Stimulated activated CD4-positive, alpha-beta T cell treated with anti-CD3 and anti-CD28 coated beads, Interleukin-2, amount 100 ng/mL, for 24 hours (primary cell): ENCODE measurements around the gene PPM1H.
"Not testable (repeated sequence)": the region's sequence is repeated elsewhere in the genome, so short reads cannot be mapped to it uniquely, and the experiment has no call there.

ENCODE experiments used
- DNase-seq, 2 donors: peaks; one replicate each; pipeline ENCODE4 v3.0.0-alpha.2; 2020

The PPM1H gene

GRCh38 chr12:62934799-62935674 lies at the start of gene PPM1H:
TSS of gene PPM1H (minus strand) at chr12:62935150. CDS start at chr12:62934736, 414 bp downstream.
- DNase-seq = peak; percentile 17 to 40

DNA sequence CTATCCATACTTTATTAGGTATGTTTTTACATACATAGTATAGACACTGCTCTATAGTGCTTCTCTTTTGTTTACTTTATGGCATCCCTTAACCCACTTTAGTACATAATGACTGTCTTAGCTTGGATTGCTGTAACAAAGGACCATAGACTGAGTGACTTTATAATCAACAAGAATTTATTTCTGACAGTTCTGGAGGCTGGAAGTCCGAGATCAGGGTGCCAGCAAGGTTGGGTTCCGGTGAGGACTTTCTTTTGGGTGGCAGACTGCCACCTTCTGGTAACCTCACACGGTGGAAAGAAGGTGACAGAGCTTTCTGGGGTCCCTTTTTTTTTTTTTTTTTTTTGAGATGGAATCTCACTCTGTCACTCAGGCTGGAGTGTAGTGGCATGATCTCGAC lies 48.6 kb upstream of the PPM1H start:
- no peak for DNase-seq

DNA sequence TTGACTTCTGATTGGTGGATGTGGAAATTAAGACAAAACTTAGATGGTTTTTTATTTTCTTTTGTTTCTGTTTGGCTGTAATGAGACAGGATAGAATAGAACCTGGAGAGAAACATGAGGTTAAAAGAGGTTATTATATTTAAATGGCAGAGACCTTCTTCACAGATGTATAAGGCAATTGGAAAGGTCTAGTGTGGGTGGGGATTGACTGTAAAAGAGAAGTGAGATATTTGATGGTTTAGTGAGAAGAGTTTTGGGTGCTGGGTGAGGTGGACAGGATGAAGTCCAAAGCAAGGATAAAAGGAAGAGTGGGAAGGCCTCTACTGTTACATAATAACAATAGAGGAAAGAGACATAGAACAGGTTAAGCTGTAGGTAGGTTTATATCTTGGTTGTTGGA lies 43.8 kb upstream of the PPM1H start:
- DNase-seq = no peak

- DNase-seq = no peak
Measured at GRCh38 chr12:62977883-62978282, 42.9 kb upstream of the PPM1H start.

DNA sequence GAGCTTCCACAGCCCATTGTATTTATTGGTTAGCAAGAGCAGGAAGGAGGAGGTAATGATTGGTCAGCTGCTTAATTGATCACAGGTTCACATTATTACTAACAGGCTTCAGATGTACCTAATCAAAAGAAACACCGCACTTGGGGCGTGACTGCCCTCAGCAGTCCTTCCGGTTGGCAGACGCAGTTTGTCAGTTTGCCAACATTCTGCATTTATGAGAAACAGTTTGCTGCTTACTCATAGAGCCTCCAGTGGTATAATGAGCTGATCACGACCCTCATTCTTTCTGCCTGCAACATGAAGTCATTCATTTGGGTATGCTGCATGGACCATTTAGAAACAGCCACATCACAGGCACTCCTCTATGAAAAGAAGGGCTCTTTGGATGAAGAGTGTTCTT lies 42.5 kb upstream of the PPM1H start:
- no peak for DNase-seq

DNA sequence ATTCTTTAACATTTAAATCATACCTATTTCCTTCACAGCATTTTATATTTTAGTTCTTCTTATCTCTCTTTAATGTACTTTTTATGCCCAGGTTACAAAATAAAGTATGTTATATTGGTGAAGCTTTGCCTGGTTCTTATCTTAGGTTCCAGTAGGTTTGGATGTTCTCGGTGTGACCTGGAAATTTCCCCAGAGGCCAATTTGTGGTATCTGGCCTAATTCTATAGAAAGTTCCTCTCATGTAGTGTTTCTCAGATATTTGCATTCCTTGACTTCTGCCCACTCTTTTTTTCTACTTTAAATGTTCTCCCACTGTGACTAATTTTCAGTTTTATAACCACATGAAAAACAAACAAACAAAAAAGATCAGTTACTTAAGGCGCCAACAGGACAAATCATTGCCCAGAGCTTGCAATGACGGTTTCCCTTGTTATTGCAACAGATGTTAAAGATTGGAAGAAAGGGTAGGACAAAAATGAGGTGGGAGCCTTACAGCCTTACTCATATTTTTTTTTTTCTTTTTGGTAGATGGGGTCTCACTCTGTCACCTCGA lies 41.2 kb upstream of the PPM1H start:
- DNase-seq = no peak

- DNase-seq = no peak
Measured at GRCh38 chr12:62971769-62972525, 37.0 kb upstream of the PPM1H start.

DNA sequence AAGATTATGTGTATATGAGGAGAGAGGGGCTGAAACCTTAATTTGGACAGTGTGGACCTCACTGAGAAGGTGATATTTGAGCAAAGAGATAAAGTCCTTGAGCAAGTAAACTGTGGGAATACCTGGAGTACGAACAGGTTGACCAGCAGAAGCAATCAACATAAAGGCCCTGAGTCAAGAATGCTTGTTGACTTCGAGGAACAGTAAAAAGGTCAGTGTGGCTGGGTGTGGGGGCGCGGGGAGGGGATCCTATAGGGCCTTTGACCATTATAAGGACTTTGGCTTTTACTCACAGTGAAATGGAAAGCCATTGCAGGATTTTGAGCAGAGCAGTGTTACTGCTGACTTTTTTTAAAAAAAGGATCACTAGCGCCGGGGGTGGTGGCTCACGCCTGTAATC lies 34.7 kb upstream of the PPM1H start:
- no peak for DNase-seq

DNA sequence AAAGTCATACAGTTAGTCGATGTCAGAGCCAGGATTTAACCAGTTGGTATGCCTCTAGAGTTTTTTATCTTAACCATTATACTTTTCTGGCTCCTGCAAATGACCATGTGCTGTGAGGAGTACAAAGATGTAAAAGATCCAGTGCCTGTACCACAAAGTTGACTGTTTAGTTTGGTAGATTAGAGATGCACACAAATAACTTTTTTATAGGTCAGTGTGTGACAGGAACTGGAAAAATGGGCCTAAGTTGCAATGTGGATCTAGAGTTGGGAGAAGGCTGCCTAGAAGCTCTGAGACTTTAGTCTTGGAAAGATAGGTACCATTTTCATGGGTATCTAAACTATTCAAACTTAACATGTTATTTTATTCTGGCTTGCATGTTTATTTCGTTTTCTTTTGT lies 32.8 kb upstream of the PPM1H start:
- DNase-seq = no peak

DNA sequence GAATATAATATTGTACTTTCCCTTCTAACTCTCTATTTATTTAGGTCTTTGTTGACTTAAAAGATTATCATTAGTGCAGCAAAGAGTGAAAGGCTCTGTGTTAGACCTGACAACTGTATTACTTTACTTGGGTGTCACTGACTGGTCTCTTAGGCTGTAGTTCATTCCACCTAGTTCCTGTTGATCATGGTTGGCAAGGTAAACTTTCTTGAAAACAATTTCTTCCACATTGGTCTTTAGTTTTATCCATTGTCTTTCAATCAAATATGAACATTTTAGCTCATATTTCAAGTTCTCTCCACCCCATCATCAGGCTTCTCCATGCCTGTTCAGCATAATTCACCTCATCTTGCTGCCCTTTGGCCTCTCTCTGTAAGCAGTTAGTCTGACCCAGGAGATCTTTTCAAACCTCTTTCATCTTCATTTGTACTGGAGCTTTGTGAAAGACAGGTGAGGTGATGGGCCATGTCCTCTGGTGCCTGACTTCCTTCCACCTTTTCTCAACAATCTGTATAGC lies 32.1 kb upstream of the PPM1H start:
- DNase-seq = no peak

DNA sequence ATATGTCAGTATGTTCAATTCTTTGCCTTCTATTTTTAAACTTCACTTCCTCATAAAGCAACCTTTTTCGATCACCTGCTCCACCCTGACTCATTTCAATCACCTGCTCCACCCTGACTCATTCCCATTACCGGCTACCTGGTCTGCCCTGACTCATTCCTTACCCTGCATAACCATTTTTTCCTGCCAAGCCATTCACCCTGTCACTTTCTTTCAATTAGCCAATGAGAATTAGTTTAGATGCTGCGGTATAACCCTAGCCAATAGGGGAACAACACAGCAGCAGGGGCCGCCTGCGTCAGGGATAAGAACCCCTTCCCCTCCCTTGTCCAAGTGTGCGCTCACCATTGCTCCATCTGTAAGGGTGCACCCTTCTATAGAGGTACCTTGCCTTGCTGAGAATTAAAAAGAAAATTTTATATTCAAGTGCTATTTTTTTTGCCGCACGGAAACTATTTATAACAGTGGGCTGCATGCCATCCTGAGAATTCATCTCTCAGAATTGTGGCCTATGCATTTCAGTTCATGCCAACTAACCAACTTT lies 31.6 kb upstream of the PPM1H start:
- DNase-seq = not testable (repeated sequence)

- DNase-seq = not testable (repeated sequence)
Measured at GRCh38 chr12:62965700-62966099, 30.8 kb upstream of the PPM1H start.

DNA sequence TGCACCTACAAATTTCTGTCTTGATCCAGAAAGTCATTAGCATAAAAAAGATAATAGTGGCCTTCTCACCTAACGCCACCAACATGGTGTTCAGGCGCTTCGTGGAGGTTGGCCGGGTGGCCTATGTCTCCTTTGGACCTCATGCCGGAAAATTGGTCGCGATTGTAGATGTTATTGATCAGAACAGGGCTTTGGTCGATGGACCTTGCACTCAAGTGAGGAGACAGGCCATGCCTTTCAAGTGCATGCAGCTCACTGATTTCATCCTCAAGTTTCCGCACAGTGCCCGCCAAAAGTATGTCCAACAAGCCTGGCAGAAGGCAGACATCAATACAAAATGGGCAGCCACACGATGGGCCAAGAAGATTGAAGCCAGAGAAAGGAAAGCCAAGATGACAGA lies 30.3 kb upstream of the PPM1H start:
- not testable (repeated sequence) for DNase-seq

DNA sequence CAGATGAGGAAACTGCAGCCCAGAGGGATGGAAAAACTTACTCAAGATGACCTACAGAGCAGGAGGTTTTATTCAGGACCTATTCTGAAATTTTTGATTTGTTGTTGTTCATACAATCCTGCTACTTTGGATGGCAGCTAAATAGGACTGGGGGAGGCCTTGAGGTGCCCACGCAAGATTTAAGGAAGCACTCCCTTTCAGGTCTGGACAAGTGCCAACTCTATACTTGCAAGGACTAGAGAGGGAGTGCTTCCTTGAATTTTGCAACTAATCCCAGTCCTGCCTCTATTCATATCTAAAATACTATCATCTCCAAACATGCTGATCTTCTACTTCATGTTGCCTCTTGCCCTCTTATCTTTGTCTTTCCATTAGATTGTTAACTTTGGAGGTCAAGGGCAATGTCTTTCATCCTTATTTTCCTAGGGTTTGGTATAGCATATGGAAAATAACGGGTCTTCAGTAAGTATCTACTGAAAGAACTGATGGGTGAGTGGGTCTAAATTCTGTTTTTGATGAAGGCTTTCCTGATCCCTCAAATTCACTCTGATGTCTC lies 28.6 kb upstream of the PPM1H start:
- DNase-seq = no peak

- no peak for DNase-seq
Measured at GRCh38 chr12:62960324-62960723, 25.4 kb upstream of the PPM1H start.

GRCh38 chr12:62959745-62960144 lies 24.8 kb upstream of the PPM1H start:
- DNase-seq = no peak

DNA sequence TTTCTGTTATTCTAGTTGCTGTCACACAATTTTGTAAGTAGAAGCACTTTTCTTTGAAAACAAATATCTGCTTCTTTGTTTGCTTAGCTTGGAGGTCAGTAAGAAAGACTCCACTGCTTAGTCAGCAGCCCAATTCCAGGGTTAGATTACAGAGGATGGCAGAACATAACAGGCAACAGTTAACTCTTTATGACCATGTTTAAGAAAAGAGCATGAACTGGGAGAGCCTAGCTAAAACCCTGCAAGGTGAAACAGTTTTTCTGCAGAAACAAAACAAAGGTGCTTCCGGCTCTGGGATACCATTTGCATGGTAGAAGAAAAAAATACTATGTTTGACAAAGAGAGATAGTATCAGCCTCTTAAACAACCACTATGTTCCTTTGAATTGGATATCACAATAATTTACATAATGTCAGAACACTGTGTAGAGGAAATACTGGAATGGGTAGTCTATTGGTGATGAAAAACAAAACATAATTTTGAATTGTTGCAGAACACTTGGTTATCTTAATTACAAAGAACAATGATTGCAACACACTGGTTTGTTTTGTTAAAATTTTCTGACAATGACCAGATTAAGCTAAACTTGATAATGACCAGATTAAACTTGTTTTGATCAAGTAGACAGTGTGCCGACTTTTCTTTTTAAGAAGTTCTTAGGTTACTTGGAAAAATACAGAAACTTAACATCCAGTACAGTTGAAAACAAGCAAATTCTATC lies 22.4 kb upstream of the PPM1H start:
- DNase-seq = no peak

- no peak for DNase-seq
Measured at GRCh38 chr12:62955678-62956077, 20.7 kb upstream of the PPM1H start.

DNA sequence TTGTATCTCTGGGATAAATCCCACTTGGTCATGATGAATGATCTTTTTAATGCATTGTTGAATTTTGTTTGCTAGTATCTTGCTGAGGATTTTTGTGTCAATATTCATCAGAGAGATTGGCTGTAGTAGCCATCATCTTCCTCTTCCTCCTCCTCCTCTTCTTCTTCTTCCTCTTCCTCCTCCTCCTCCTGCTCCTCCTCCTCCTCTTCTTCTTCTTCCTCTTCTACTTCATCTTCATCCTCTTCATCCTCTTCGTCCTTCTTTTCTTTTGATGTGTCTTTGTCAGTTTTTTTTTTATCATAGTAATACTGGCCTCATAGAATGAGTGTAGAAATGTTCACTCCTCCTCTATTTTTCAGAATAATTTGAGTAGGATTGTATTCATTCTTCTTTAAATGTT lies 15.4 kb upstream of the PPM1H start:
- no peak for DNase-seq

DNA sequence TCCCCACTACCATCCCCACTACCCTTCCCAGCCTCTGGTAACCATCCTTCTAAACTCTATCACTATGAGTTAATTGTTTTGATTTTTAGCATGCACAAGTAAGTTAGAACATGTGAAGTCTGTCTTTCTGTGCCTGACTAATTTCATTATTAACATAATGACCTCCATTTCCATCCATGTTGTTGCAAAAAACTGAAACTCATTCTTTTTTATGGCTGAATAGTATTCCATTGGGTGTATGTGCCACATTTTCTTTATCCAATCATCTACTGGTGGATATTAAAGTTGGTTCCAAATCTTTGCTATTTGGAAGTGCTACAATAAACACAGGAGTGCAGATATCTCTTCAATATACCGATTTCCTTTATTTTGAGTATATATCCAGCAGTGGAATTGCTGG lies 13.2 kb upstream of the PPM1H start:
- DNase-seq = no peak

- DNase-seq = no peak
Measured at GRCh38 chr12:62947364-62947763, 12.4 kb upstream of the PPM1H start.

DNA sequence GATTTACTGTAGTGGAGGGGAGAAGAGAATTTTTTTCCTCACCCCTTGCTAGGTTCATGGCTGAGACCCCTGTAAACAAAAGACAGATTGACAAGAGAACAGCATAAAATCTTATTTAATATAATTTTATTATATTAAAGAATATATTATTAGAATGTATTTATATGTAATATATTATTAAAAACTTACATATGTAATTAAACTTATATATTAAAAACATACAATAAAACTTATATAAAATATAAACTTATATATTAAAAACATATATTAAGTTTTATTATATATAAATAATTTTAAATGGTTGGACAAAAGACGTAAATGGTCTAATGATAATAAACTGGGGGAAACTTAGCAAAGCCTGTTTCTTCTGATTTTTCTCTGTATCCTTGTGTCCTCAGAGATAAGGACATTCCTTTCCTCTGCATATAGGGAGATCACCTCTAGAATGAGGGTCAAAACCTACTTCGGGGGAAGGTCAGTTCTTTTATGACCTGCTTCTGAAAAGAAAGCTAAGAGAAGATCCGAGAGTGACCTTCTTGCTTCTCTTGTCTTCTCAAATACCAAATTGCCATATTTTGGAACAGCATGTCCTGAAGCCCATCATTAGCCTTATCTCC lies 8.9 kb upstream of the PPM1H start:
- no peak for DNase-seq
